ENCODE results near the gene GREB1L. TPM values are rescaled to one million over a fixed set of nuclear protein-coding genes. Genes with fewer than 3 reads are reported as not detected.

Gene GREB1L
- total RNA-seq, 3 donors from 2014 or later, result 0.26 to 1.0 (median 0.29) TPM

- H3K4me3 ChIP-seq, result no peak overlapping the region
- intact Hi-C loops (cut with DNase I, micrococcal nuclease), result no loop called here
- TF ChIP-seq CTCF (IDR thresholded peaks at IDR 0.05), result no peak
- no peaks in the 10 kb centered on the region for H3K9me3 ChIP-seq
- no peaks in the 10 kb centered on the region for H3K36me3 ChIP-seq (ENCODE audit: low read depth)
- DNase-seq (no peak), ATAC-seq (no peak)
- no peaks in the 10 kb centered on the region for H3K4me1 ChIP-seq (ENCODE audit: low read depth)
Measured at GRCh38 chr18:21481739-21482138, 239.7 kb downstream of the GREB1L start.

- Histone ChIP-seq H3K4me1 (ENCODE audit: low read depth) (no peaks in the 10 kb centered on the region), H3K36me3 (ENCODE audit: low read depth) (no peaks in the 10 kb centered on the region), H3K9me3 (no peaks in the 10 kb centered on the region), H3K4me3 (no peak overlapping the region)
- no peak for ATAC-seq
- TF ChIP-seq CTCF (IDR thresholded peaks at IDR 0.05), result no peak
- DNase-seq, result no peak
- intact Hi-C loops (cut with DNase I, micrococcal nuclease), result no loop called here
Measured at GRCh38 chr18:21483051-21483450, 241.0 kb downstream of the GREB1L start.

GRCh38 chr18:21484851-21485636 is 243.0 kb downstream of the GREB1L start:
- intact Hi-C loops (cut with DNase I, micrococcal nuclease), result no loop called here
- ATAC-seq (no peak), DNase-seq (no peak)
- H3K36me3 ChIP-seq (ENCODE audit: low read depth), result no peaks in the 10 kb centered on the region
- H3K4me1 ChIP-seq (ENCODE audit: low read depth), result no peaks in the 10 kb centered on the region
- no peak for TF ChIP-seq CTCF (IDR thresholded peaks at IDR 0.05)
- no peaks in the 10 kb centered on the region for H3K9me3 ChIP-seq
- H3K4me3 ChIP-seq, result no peak overlapping the region

- intact Hi-C loops (cut with DNase I, micrococcal nuclease), result no loop called here
- Histone ChIP-seq H3K9me3 (no peaks in the 10 kb centered on the region), H3K4me3 (no peak overlapping the region), H3K36me3 (ENCODE audit: low read depth) (no peaks in the 10 kb centered on the region), H3K4me1 (ENCODE audit: low read depth) (no peaks in the 10 kb centered on the region)
- no peak for TF ChIP-seq CTCF (IDR thresholded peaks at IDR 0.05)
- no peak for ATAC-seq
- no peak for DNase-seq
Measured at GRCh38 chr18:21486905-21487437, 244.9 kb downstream of the GREB1L start.

GRCh38 chr18:21489119-21489750 is 247.2 kb downstream of the GREB1L start:
- peak; percentile 76 for ATAC-seq
- no peaks in the 10 kb centered on the region for H3K4me1 ChIP-seq (ENCODE audit: low read depth)
- no peak overlapping the region for H3K4me3 ChIP-seq
- H3K36me3 ChIP-seq (ENCODE audit: low read depth), result no peaks in the 10 kb centered on the region
- intact Hi-C loops (cut with DNase I, micrococcal nuclease), result no loop called here
- no peaks in the 10 kb centered on the region for H3K9me3 ChIP-seq
- peak; percentile 50 for TF ChIP-seq CTCF (IDR thresholded peaks at IDR 0.05)
- peak in 1 of 3 donors; percentile 64 for DNase-seq

All from mucosa of descending colon (tissue), 3 donors.